ENCODE measurements around the gene RAP1GAP2.
A peak's percentile ranks its signal among the peaks of the same experiment; 100 is the strongest.

The RAP1GAP2 gene

GRCh38 chr17:3048727-3049471, 252.7 kb downstream of the RAP1GAP2 start (continued):
- TF ChIP-seq ZNF350 (tag by site-specific recombination; IDR thresholded peaks at IDR 0.05): no peak; the same call in 1 of the 2 replicates
- no peak for TF ChIP-seq ZNF423 (tag by site-specific recombination; IDR thresholded peaks at IDR 0.05)
- TF ChIP-seq ZNF416 (tag by site-specific recombination; IDR thresholded peaks at IDR 0.05): no peak
- no peak for TF ChIP-seq ZNF24 (tag by site-specific recombination; IDR thresholded peaks at IDR 0.05)
- no peak; the same call in 1 of the 2 replicates for TF ChIP-seq ZBTB8A (tag by site-specific recombination; IDR thresholded peaks at IDR 0.05)
- no peak for TF ChIP-seq ZNF114 (tag by site-specific recombination; IDR thresholded peaks at IDR 0.05)
- no peak for TF ChIP-seq ATF2 (tag by site-specific recombination; IDR thresholded peaks at IDR 0.05; ENCODE audit: low read depth)
- no peak for TF ChIP-seq ZNF292 (tag by site-specific recombination; IDR thresholded peaks at IDR 0.05; ENCODE audit: borderline replicate concordance, low read depth)
- no peak for TF ChIP-seq ZNF155 (tag by site-specific recombination; IDR thresholded peaks at IDR 0.05)
- no peak for TF ChIP-seq ZNF132 (tag by site-specific recombination; IDR thresholded peaks at IDR 0.05; ENCODE audit: borderline replicate concordance)
- TF ChIP-seq ZNF26 (tag by site-specific recombination; IDR thresholded peaks at IDR 0.05): no peak
- no peak for TF ChIP-seq ZNF558 (tag by site-specific recombination; IDR thresholded peaks at IDR 0.05)
- peak; percentile 97 for TF ChIP-seq ZNF341 (tag by site-specific recombination; IDR thresholded peaks at IDR 0.05; ENCODE audit: low read depth)
- no peak for TF ChIP-seq ZNF623 (tag by site-specific recombination; IDR thresholded peaks at IDR 0.05)
- no peak for TF ChIP-seq ZNF785 (tag by site-specific recombination; IDR thresholded peaks at IDR 0.05)
- TF ChIP-seq ZBTB7A (tag by site-specific recombination; IDR thresholded peaks at IDR 0.05; ENCODE audit: low read depth): no peak
- no peak for TF ChIP-seq BCL6B (tag by site-specific recombination; IDR thresholded peaks at IDR 0.05)
- TF ChIP-seq ZNF335 (tag by site-specific recombination; conservative IDR thresholded peaks at IDR 0.05): 0 out of 2 replicates have a peak, but pooled peaks have one; percentile 65
- TF ChIP-seq ZBTB21 (tag by site-specific recombination; IDR thresholded peaks at IDR 0.05): no peak
- no peak for TF ChIP-seq ZNF280D (tag by site-specific recombination; IDR thresholded peaks at IDR 0.05)
- peak; percentile 83 for TF ChIP-seq GLIS1 (tag by site-specific recombination; IDR thresholded peaks at IDR 0.05)
- no peak for TF ChIP-seq PRDM2 (tag by site-specific recombination; IDR thresholded peaks at IDR 0.05; ENCODE audit: borderline replicate concordance)
- no peak for TF ChIP-seq ZNF645 (tag by site-specific recombination; IDR thresholded peaks at IDR 0.05)
- TF ChIP-seq ZNF169 (tag by site-specific recombination; IDR thresholded peaks at IDR 0.05): no peak
- TF ChIP-seq TRIM28 (IDR thresholded peaks at IDR 0.05; ENCODE audit: borderline replicate concordance, low read length): no peak
- TF ChIP-seq ZNF184 (tag by site-specific recombination; IDR thresholded peaks at IDR 0.05): no peak
